ENCODE data around the gene CYP2U1. TPM values are rescaled to one million over a fixed set of nuclear protein-coding genes. Genes with fewer than 3 reads are reported as not detected.
"Not testable (repeated sequence)": the region's sequence is repeated elsewhere in the genome, so short reads cannot be mapped to it uniquely, and the experiment has no call there.

CYP2U1 gene
- total and polyA plus RNA-seq, 7 donors: 0.69 to 16.1 (median 11.9) TPM

DNA sequence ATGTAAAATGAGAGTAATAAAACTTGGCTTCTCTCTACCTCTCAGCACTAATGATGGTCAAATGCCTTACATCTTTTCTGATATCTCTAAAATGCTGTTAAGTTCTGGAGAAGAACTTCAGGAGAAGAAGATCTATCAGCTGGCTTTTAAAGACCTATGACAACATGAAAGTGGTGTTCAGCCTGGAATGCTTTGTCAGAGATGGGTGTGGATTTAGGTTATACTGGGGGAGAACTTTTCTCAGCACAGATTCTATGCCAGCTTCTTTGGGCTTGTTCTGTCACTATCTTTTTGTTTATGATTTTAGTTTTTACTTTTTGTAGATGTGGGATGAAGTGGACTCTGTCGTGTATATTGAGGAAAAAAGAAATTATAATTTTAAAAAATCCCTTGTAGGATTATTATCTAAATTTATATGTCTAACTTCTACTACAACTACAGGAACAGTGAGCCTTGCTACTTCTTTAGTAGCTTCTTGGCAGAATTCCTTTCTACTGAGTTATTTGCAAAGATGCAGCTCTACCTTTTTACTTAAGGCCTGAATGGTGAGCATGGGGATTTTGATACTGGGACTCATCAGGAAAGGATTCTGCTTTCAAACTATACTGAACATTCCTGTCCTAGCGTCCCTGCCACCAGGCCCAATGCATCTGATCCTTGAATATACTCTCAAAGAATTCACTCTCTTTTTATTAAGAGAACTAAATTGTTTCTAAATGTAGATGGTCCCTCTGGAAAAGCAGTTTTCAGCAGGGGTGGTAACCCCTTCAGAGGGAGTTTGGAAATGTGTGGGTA, 19.6 kb downstream of the CYP2U1 start:
- no peak for DNase-seq
- H3K4me1 ChIP-seq: no peaks in the 10 kb centered on the region
- H3K9me3 ChIP-seq: no peaks in the 10 kb centered on the region
- WGBS, 2 donors: 94 to 95% methylated on average over 2 of the region's 2 CpGs
- intact Hi-C loops (cut with DNase I): no loop called here
- TF ChIP-seq, protein P1, sequence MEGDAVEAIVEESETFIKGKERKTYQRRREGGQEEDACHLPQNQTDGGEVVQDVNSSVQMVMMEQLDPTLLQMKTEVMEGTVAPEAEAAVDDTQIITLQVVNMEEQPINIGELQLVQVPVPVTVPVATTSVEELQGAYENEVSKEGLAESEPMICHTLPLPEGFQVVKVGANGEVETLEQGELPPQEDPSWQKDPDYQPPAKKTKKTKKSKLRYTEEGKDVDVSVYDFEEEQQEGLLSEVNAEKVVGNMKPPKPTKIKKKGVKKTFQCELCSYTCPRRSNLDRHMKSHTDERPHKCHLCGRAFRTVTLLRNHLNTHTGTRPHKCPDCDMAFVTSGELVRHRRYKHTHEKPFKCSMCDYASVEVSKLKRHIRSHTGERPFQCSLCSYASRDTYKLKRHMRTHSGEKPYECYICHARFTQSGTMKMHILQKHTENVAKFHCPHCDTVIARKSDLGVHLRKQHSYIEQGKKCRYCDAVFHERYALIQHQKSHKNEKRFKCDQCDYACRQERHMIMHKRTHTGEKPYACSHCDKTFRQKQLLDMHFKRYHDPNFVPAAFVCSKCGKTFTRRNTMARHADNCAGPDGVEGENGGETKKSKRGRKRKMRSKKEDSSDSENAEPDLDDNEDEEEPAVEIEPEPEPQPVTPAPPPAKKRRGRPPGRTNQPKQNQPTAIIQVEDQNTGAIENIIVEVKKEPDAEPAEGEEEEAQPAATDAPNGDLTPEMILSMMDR (IDR thresholded peaks at IDR 0.05): no peak
- TF ChIP-seq POLR2AphosphoS5 (IDR thresholded peaks at IDR 0.05): no peak
- H3K36me3 ChIP-seq: peaks cover 0 to 60% (median 11%) of the 10 kb centered on the region in 4 donors
- H3K4me3 ChIP-seq: no peak overlapping the region
- no peak overlapping the region for H3K27ac ChIP-seq
- H3K27me3 ChIP-seq: no peaks in the 10 kb centered on the region

DNA sequence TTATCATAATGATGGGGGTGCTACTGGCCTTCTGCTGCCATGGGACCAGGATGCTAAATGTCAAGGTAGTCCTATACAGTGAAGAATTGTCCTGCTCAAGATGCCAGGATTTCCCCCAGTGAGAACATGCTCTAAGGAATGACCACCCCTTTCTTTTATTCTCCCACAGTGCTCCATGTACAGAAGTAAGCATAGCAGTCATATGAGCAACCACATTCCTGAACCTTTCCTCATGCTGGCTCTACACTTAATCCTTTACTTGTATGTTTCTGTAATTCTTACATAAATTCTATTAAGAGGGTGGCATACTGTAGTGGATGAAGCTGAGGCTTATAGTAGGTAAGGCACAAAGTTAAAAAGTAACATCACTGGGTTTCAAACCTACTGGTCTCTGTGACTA, 20.2 kb downstream of the CYP2U1 start:
- no peak overlapping the region for H3K27ac ChIP-seq

DNA sequence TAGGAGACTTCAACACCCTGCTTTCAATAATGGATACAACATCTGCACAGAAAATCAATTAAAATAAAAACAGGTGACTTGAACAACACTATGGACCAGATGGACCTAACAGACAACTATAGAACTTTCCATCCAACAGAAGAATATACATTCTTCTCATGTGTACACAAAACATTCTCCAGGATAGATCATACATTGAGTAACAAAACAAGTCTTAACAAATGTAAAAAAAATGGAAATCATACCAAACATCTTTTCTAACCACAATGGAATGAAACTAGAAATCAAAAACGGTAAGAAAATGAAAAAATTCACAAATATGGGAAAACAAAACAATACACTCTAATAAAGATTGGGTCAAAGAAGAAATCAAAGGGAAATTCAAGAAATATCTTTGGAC, 24.7 kb downstream of the CYP2U1 start:
- no peak for TF ChIP-seq POLR2A (IDR thresholded peaks at IDR 0.05)
- no peak for TF ChIP-seq EP300 (IDR thresholded peaks at IDR 0.05)
- TF ChIP-seq, protein P1 (IDR thresholded peaks at IDR 0.05): no peak
- no peak for TF ChIP-seq POLR2AphosphoS5 (IDR thresholded peaks at IDR 0.05)
- WGBS, 2 donors: 91 to 94% methylated on average over 1 of the region's 1 CpG
- H3K36me3 ChIP-seq: peaks cover 0 to 14% (median 0%) of the 10 kb centered on the region in 4 donors
- H3K4me1 ChIP-seq: no peaks in the 10 kb centered on the region
- intact Hi-C loops (cut with DNase I): no loop called here
- no peak overlapping the region for H3K4me3 ChIP-seq
- H3K27ac ChIP-seq: no peak overlapping the region
- H3K9me3 ChIP-seq: peaks cover 0 to 10% (median 3%) of the 10 kb centered on the region in 4 donors
- no peak for DNase-seq
- no peaks in the 10 kb centered on the region for H3K27me3 ChIP-seq

More for the DNA sequence above, 20.2 kb downstream of the CYP2U1 start:
- H3K27me3 ChIP-seq: no peaks in the 10 kb centered on the region
- TF ChIP-seq, protein P1 (IDR thresholded peaks at IDR 0.05): no peak
- no peak for DNase-seq
- peaks cover 0 to 4% (median 0%) of the 10 kb centered on the region in 4 donors for H3K9me3 ChIP-seq
- no peaks in the 10 kb centered on the region for H3K4me1 ChIP-seq
- no peak overlapping the region for H3K4me3 ChIP-seq
- intact Hi-C loops (cut with DNase I): no loop called here
- peaks cover 0 to 55% (median 10%) of the 10 kb centered on the region in 4 donors for H3K36me3 ChIP-seq

DNA sequence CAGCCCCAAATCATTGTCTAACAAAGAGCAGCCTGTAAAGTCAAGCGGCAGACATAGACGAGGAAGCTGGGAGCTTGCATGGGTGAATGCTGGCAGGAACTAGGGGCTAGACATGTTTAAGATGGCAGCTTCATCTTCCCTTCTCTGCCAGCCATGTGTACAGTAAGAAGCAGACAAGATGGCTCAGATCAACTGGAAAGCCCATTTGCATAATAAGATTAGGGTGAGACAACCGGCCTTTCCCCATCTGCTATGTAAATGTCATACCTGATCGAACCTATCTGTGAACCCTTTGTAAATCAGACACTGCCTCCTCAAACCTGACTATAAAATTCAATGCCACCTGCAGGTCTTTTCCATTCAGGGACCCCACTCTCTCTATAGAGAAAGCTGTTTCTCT, 35.6 kb downstream of the CYP2U1 start:
- TF ChIP-seq EP300 (IDR thresholded peaks at IDR 0.05) (no peak), POLR2AphosphoS5 (IDR thresholded peaks at IDR 0.05) (no peak), POLR2A (IDR thresholded peaks at IDR 0.05) (no peak)
- TF ChIP-seq, protein P1 (IDR thresholded peaks at IDR 0.05): no peak
- no peaks in the 10 kb centered on the region for H3K4me1 ChIP-seq
- H3K36me3 ChIP-seq: no peaks in the 10 kb centered on the region
- DNase-seq: no peak
- no peaks in the 10 kb centered on the region for H3K27me3 ChIP-seq
- no peak overlapping the region for H3K4me3 ChIP-seq
- H3K9me3 ChIP-seq: no peaks in the 10 kb centered on the region
- H3K27ac ChIP-seq: no peak overlapping the region
- intact Hi-C loops (cut with DNase I): no loop called here
- WGBS, 2 donors: 80 to 88% methylated on average over 4 of the region's 4 CpGs

DNA sequence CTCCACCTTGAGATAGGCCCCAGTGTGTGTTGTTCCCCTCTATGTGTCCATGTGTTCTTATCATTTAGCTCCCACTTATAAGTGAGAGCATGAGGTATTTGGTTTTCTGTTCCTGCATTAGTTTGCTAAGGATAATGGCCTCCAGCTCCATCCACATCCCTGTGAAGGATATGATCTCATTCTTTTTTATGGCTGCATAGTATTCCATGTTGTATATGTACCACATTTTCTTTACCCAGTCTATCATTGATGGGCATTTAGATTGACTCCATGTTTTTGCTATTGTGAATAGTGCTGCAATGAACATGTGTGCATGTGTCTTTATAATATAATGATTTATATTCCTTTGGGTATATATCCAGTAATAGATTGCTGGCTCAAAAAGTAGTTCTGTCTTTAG, 36.2 kb downstream of the CYP2U1 start:
- DNase-seq; H3K9me3 ChIP-seq; H3K4me3 ChIP-seq; H3K27me3 ChIP-seq; H3K4me1 ChIP-seq; H3K36me3 ChIP-seq; intact Hi-C loops (cut with DNase I); H3K27ac ChIP-seq: not testable (repeated sequence)

DNA sequence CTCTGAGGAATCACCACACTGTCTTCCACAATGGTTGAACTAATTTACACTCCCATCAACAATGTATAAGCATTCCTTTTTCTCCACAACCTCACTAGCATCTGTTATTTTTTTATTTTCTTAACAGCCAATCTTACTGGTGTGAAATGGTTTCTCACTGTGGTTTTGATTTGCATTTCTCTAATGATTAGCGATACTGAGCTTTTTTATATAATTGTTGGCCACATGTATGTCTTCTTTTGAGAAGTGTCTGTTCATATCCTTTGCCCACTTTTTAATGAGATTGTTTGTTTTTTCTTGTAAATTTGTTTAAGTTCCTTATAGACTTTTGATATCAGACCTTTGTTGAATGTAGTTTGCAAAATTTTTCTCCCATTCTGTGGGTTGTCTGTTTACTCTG, 36.6 kb downstream of the CYP2U1 start:
- DNase-seq; intact Hi-C loops (cut with DNase I); H3K9me3 ChIP-seq; H3K4me1 ChIP-seq; H3K27me3 ChIP-seq; H3K4me3 ChIP-seq; H3K36me3 ChIP-seq; H3K27ac ChIP-seq: not testable (repeated sequence)
- 89 to 95% methylated on average over 1 of the region's 1 CpG for WGBS, 2 donors
